NCI-H2029 (cell line): ENCODE measurements around the gene CTLA4.

ENCODE experiments used
- DNase-seq: peaks from one replicate; lab custom pipeline; 2025; lab: John Stamatoyannopoulos, UW

Gene CTLA4

GRCh38 chr2:203891474-203891873 is 23.9 kb downstream of the CTLA4 start:
- no peak for DNase-seq

- no peak for DNase-seq
Measured at GRCh38 chr2:203892207-203892606, 24.6 kb downstream of the CTLA4 start.

GRCh38 chr2:203893401-203893800 is 25.8 kb downstream of the CTLA4 start:
- no peak for DNase-seq

GRCh38 chr2:203893840-203894239 is 26.3 kb downstream of the CTLA4 start:
- no peak for DNase-seq

- DNase-seq = no peak
Measured at GRCh38 chr2:203894262-203894661, 26.7 kb downstream of the CTLA4 start.

- no peak for DNase-seq
Measured at GRCh38 chr2:203897544-203897943, 30.0 kb downstream of the CTLA4 start.

GRCh38 chr2:203898657-203899056 is 31.1 kb downstream of the CTLA4 start:
- DNase-seq = no peak

GRCh38 chr2:203900253-203900652 is 32.7 kb downstream of the CTLA4 start:
- DNase-seq = no peak

- DNase-seq = no peak
Measured at GRCh38 chr2:203904022-203904421, 36.5 kb downstream of the CTLA4 start.

- no peak for DNase-seq
Measured at GRCh38 chr2:203905656-203906055, 38.1 kb downstream of the CTLA4 start.

- DNase-seq = no peak
Measured at GRCh38 chr2:203908066-203908796, 40.7 kb downstream of the CTLA4 start.

GRCh38 chr2:203908797-203909185 is 41.2 kb downstream of the CTLA4 start:
- no peak for DNase-seq

- DNase-seq = no peak
Measured at GRCh38 chr2:203909261-203909967, 41.8 kb downstream of the CTLA4 start.

- no peak for DNase-seq
Measured at GRCh38 chr2:203909974-203910373, 42.4 kb downstream of the CTLA4 start.

- no peak for DNase-seq
Measured at GRCh38 chr2:203913947-203914346, 46.4 kb downstream of the CTLA4 start.

GRCh38 chr2:203914546-203915182 is 47.1 kb downstream of the CTLA4 start:
- DNase-seq = no peak

- DNase-seq = no peak
Measured at GRCh38 chr2:203915256-203915655, 47.7 kb downstream of the CTLA4 start.

- no peak for DNase-seq
Measured at GRCh38 chr2:203916756-203917155, 49.2 kb downstream of the CTLA4 start.

- DNase-seq = no peak
Measured at GRCh38 chr2:203918264-203918663, 50.7 kb downstream of the CTLA4 start.

GRCh38 chr2:203918839-203919238 is 51.3 kb downstream of the CTLA4 start:
- DNase-seq = no peak
